HEK293 (cell line): ENCODE data around the gene MTERF4.

Experiments used
- KLF1 ChIP-seq: fragments of 450-650 bp; formaldehyde crosslinking; IDR thresholded peaks from 2 replicates; pipeline ENCODE4 v1.5.1; 2016; ENCODE audit warnings: missing biosample characterization, missing genetic modification characterization
- SP2 ChIP-seq: fragments of 450-650 bp; formaldehyde crosslinking; IDR thresholded peaks from 2 replicates; pipeline ENCODE4 v1.5.1; 2016; ENCODE audit warnings: missing biosample characterization, missing genetic modification characterization
- ZNF302 ChIP-seq: fragments of 450-650 bp; formaldehyde crosslinking; IDR thresholded peaks from 2 replicates; pipeline ENCODE4 v1.5.1; 2016; ENCODE audit warnings: missing biosample characterization, missing genetic modification characterization, low read depth
- TF ChIP-seq, protein P1 (sequence below): fragments of 450-650 bp; formaldehyde crosslinking; IDR thresholded peaks from 2 replicates; pipeline ENCODE4 v1.5.1; 2016; ENCODE audit warnings: missing biosample characterization, missing genetic modification characterization
- TF ChIP-seq, protein P2 (sequence below): fragments of 450-650 bp; formaldehyde crosslinking; IDR thresholded peaks from 2 replicates; pipeline ENCODE4 v1.5.1; 2017; ENCODE audit warnings: missing biosample characterization, missing genetic modification characterization

DNA sequence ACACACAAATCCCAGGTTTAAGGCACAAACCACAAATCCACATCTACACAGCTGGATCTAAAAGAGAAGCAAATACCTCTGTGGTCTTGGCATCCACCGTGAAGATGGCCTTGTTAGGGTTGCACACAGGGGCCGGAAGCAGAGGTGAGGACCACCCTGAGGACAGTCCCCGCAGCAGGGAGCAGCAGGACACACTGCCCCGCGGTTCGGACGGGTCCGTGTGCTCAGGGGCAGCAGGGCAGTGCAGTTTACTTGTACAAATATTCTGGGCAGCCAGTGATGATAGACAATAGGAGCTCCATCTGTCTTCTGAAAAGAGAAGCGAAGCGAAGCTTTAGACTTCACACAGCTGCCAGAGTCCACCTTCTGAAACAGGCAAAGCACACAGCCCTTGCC lies 38.4 kb upstream of the MTERF4 start:
- TF ChIP-seq KLF1 (tag by site-specific recombination) (no peak), SP2 (no peak), ZNF302 (tag by site-specific recombination) (no peak)
- TF ChIP-seq, protein P1, sequence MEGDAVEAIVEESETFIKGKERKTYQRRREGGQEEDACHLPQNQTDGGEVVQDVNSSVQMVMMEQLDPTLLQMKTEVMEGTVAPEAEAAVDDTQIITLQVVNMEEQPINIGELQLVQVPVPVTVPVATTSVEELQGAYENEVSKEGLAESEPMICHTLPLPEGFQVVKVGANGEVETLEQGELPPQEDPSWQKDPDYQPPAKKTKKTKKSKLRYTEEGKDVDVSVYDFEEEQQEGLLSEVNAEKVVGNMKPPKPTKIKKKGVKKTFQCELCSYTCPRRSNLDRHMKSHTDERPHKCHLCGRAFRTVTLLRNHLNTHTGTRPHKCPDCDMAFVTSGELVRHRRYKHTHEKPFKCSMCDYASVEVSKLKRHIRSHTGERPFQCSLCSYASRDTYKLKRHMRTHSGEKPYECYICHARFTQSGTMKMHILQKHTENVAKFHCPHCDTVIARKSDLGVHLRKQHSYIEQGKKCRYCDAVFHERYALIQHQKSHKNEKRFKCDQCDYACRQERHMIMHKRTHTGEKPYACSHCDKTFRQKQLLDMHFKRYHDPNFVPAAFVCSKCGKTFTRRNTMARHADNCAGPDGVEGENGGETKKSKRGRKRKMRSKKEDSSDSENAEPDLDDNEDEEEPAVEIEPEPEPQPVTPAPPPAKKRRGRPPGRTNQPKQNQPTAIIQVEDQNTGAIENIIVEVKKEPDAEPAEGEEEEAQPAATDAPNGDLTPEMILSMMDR (tag by site-specific recombination): no peak
- TF ChIP-seq, protein P2, sequence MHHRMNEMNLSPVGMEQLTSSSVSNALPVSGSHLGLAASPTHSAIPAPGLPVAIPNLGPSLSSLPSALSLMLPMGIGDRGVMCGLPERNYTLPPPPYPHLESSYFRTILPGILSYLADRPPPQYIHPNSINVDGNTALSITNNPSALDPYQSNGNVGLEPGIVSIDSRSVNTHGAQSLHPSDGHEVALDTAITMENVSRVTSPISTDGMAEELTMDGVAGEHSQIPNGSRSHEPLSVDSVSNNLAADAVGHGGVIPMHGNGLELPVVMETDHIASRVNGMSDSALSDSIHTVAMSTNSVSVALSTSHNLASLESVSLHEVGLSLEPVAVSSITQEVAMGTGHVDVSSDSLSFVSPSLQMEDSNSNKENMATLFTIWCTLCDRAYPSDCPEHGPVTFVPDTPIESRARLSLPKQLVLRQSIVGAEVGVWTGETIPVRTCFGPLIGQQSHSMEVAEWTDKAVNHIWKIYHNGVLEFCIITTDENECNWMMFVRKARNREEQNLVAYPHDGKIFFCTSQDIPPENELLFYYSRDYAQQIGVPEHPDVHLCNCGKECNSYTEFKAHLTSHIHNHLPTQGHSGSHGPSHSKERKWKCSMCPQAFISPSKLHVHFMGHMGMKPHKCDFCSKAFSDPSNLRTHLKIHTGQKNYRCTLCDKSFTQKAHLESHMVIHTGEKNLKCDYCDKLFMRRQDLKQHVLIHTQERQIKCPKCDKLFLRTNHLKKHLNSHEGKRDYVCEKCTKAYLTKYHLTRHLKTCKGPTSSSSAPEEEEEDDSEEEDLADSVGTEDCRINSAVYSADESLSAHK (tag by site-specific recombination): no peak
